Keratinocyte (primary cell): ENCODE measurements around the gene ENTHD1.
A peak's percentile ranks its signal among the peaks of the same experiment; 100 is the strongest.

Experiments used
- EZH2 ChIP-seq: IDR thresholded peaks from one replicate; pipeline ENCODE4 v1.6.1; 2012; ENCODE audit warnings: inconsistent platforms, mild to moderate bottlenecking, low read length, moderate library complexity
- TF ChIP-seq, protein P1 (sequence below), 3 experiments: IDR thresholded peaks in 1 of 3; conservative IDR thresholded peaks in 1 of 3; optimal IDR thresholded peaks in 1 of 3; 2 replicates in 2 of 3; 3 replicates in 1 of 3; pipeline versions ENCODE3 to v1.5.1; 2011; ENCODE audit warnings: low read length in 3 of 3, mild to moderate bottlenecking in 3 of 3, moderate library complexity in 2 of 3, control low read depth in 1 of 3, inconsistent platforms in 1 of 3; ENCODE audit not compliant: insufficient read depth in 2 of 3; ENCODE audit errors: extremely low read depth in 1 of 3

- TF ChIP-seq EZH2 = no peak
- TF ChIP-seq, protein P1, sequence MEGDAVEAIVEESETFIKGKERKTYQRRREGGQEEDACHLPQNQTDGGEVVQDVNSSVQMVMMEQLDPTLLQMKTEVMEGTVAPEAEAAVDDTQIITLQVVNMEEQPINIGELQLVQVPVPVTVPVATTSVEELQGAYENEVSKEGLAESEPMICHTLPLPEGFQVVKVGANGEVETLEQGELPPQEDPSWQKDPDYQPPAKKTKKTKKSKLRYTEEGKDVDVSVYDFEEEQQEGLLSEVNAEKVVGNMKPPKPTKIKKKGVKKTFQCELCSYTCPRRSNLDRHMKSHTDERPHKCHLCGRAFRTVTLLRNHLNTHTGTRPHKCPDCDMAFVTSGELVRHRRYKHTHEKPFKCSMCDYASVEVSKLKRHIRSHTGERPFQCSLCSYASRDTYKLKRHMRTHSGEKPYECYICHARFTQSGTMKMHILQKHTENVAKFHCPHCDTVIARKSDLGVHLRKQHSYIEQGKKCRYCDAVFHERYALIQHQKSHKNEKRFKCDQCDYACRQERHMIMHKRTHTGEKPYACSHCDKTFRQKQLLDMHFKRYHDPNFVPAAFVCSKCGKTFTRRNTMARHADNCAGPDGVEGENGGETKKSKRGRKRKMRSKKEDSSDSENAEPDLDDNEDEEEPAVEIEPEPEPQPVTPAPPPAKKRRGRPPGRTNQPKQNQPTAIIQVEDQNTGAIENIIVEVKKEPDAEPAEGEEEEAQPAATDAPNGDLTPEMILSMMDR (optimal IDR thresholded peaks at IDR 0.05 in 1 of 3, IDR thresholded peaks at IDR 0.05 in 1 of 3, conservative IDR thresholded peaks at IDR 0.05 in 1 of 3; ENCODE audit: extremely low read depth in 1 of 3, insufficient read depth in 2 of 3, low read length in 3 of 3) = peak in 1 of 3 experiments; percentile 16
Measured at GRCh38 chr22:39943337-39943736, 49.8 kb upstream of the ENTHD1 start.
